PC-3 (cell line): ENCODE data around the gene ITGB1. TPM values are rescaled to one million over a fixed set of nuclear protein-coding genes. Genes with fewer than 3 reads are reported as not detected.

Experiments used
- ATAC-seq: fragments of 200-7000 bp; cut with Tn5 transposase; 2 replicates; pipeline ENCODE4 v1.9.1; 2020; ENCODE audit warnings: mild to moderate bottlenecking, moderate library complexity
- BruUV-seq: library from RNA; stranded (reverse); fragments of 400-500 nt; replicated peaks from 2 replicates; lab custom pipeline; 2021; lab: Mats Ljungman, UMichigan
- CTCF ChIA-PET: fragments of 300-600 bp; sonication (Branson Sonifier 250); formaldehyde crosslinking; loops from one replicate; lab custom pipeline; 2022; ENCODE audit warnings: antibody characterized with exemption; lab: Charles Lee
- POLR2A ChIA-PET: fragments of 300-600 bp; sonication (Branson Sonifier 250); formaldehyde crosslinking; loops from one replicate; lab custom pipeline; 2022; ENCODE audit warnings: antibody characterized with exemption; ENCODE audit not compliant: unreplicated experiment; lab: Charles Lee
- DNase-seq: peaks from one replicate; pipeline ENCODE4 v3.0.0-alpha.2; 2015
- H2AFZ ChIP-seq: fragments of 300-600 bp; sonication (generic); 2 replicates; pipeline ENCODE4 v1.6.0; 2016; ENCODE audit warnings: antibody characterized with exemption, low read length
- H3F3A ChIP-seq: fragments of 300-600 bp; sonication (generic); one replicate; pipeline ENCODE4 v1.6.0; 2017; ENCODE audit warnings: antibody characterized with exemption, low read length, control low read depth, mild to moderate bottlenecking; ENCODE audit not compliant: unreplicated experiment
- H3K27ac ChIP-seq: fragments of 300-600 bp; sonication (generic); 2 replicates; pipeline ENCODE4 v1.5.1; 2016; ENCODE audit warnings: mild to moderate bottlenecking, low read length
- H3K27me3 ChIP-seq: fragments of 300-600 bp; sonication (generic); 2 replicates; pipeline ENCODE4 v1.6.1; 2016; ENCODE audit warnings: low read length, mixed read lengths
- H3K36me3 ChIP-seq: fragments of 300-600 bp; sonication (generic); 2 replicates; pipeline ENCODE4 v1.6.1; 2016; ENCODE audit warnings: low read depth, mixed run types, low read length, mixed read lengths
- H3K4me1 ChIP-seq: fragments of 300-600 bp; sonication (generic); 2 replicates; pipeline ENCODE4 v1.5.1; 2016; ENCODE audit warnings: low read length; ENCODE audit not compliant: insufficient read depth
- H3K4me2 ChIP-seq: fragments of 300-600 bp; sonication (generic); 2 replicates; pipeline ENCODE4 v1.6.0; 2016; ENCODE audit warnings: low read length
- H3K4me3 ChIP-seq: fragments of 300-600 bp; sonication (generic); 2 replicates; pipeline ENCODE4 v1.5.1; 2016; ENCODE audit warnings: mild to moderate bottlenecking, low read length, mixed read lengths
- H3K79me2 ChIP-seq: fragments of 300-600 bp; sonication (generic); 2 replicates; pipeline ENCODE4 v1.6.1; 2017; ENCODE audit warnings: low read length, mixed read lengths
- H3K9ac ChIP-seq: fragments of 300-600 bp; sonication (generic); 2 replicates; pipeline ENCODE4 v1.6.0; 2016; ENCODE audit warnings: mild to moderate bottlenecking, low read length
- H3K9me2 ChIP-seq: fragments of 300-600 bp; sonication (generic); replicated peaks from 2 replicates; pipeline ENCODE4 v1.6.1; 2016; ENCODE audit warnings: mixed run types, low read length, mixed read lengths
- H3K9me3 ChIP-seq: fragments of 300-600 bp; sonication (generic); 2 replicates; pipeline ENCODE4 v1.6.1; 2016; ENCODE audit warnings: low read length, mixed read lengths
- H4K20me1 ChIP-seq: fragments of 300-600 bp; sonication (generic); 2 replicates; pipeline ENCODE4 v1.6.1; 2016; ENCODE audit warnings: low read length, mixed read lengths
- CTCF ChIP-seq: fragments of 300-600 bp; sonication (generic); conservative IDR thresholded peaks from 2 replicates; pipeline ENCODE4 v1.5.1; 2017; ENCODE audit warnings: antibody characterized with exemption, low read depth, mild to moderate bottlenecking, low read length
- EZH2 ChIP-seq: fragments of 300-600 bp; sonication (generic); IDR thresholded peaks from one replicate; pipeline ENCODE4 v1.6.1; 2017; ENCODE audit warnings: antibody characterized with exemption, mild to moderate bottlenecking, low read length; ENCODE audit not compliant: unreplicated experiment
- EZH2phosphoT487 ChIP-seq: fragments of 300-600 bp; sonication (generic); IDR thresholded peaks from 2 replicates; pipeline ENCODE4 v1.6.1; 2018; ENCODE audit warnings: mild to moderate bottlenecking, antibody characterized with exemption, low read length, borderline replicate concordance
- intact Hi-C: fragments of 100-400 bp; cut with micrococcal nuclease; formaldehyde crosslinking; loops from 2 replicates; pipeline ENCODE4 v1.9.0; 2023
- total RNA-seq: library from RNA; depleted of rRNA; stranded (reverse); fragments of >200 nt; gene quantifications from 2 replicates; pipeline ENCODE4 v1.2.3, GENCODE V29; 2014

The ITGB1 gene
- total RNA-seq, 1 experiment from 2014 or later, result 1,010 TPM

GRCh38 chr10:32851301-32851700 is 106.7 kb downstream of the ITGB1 start:
- ATAC-seq (no peak), DNase-seq (no peak)
- H3K27ac ChIP-seq, result no peak overlapping the region
- H3K4me3 ChIP-seq, result no peak overlapping the region
- no peaks in the 10 kb centered on the region for H4K20me1 ChIP-seq
- POLR2A ChIA-PET, result no interaction called here
- peaks cover 10% of the 10 kb centered on the region; the same call in 1 of the 2 replicates for H3K4me1 ChIP-seq
- BruUV-seq, result no TSS peak
- no peaks in the 10 kb centered on the region for H3F3A ChIP-seq
- H2AFZ ChIP-seq, result no peak overlapping the region
- CTCF ChIA-PET, result no interaction called here
- no peaks in the 10 kb centered on the region for H3K79me2 ChIP-seq
- H3K9me2 ChIP-seq, result no peaks in the 10 kb centered on the region
- intact Hi-C loops, result loop anchor here (5.0 kb wide), 1 partner anchor 156 kb away; no protein-coding TSS in a partner anchor
- H3K27me3 ChIP-seq, result no peaks in the 10 kb centered on the region
- H3K9me3 ChIP-seq, result no peaks in the 10 kb centered on the region
- TF ChIP-seq EZH2 (no peak), CTCF (no peak), EZH2phosphoT487 (no peak)
- H3K36me3 ChIP-seq, result no peaks in the 10 kb centered on the region
- H3K4me2 ChIP-seq, result no peak overlapping the region
- H3K9ac ChIP-seq, result no peak overlapping the region
